H9 (cell line): ENCODE data around the gene FARP1. TPM values are rescaled to one million over a fixed set of nuclear protein-coding genes. Genes with fewer than 3 reads are reported as not detected.
A peak's percentile ranks its signal among the peaks of the same experiment; 100 is the strongest.

Source experiments
- DNase-seq: peaks from one replicate; pipeline ENCODE4 v3.0.0-alpha.2; 2017
- H2AFZ ChIP-seq: one replicate; pipeline ENCODE4 v1.6.1; 2013; ENCODE audit warnings: mild to moderate bottlenecking, low read length, control low read depth, moderate library complexity
- H2AK5ac ChIP-seq: 2 replicates; pipeline ENCODE4 v1.6.1; 2013; ENCODE audit warnings: low read length, control low read depth, mixed read lengths; ENCODE audit not compliant: insufficient read length
- H2BK120ac ChIP-seq: one replicate; pipeline ENCODE4 v1.6.1; 2013; ENCODE audit warnings: low read depth, mild to moderate bottlenecking, low read length, control low read depth, inconsistent platforms; ENCODE audit not compliant: poor library complexity, severe bottlenecking
- H2BK12ac ChIP-seq: 2 replicates; pipeline ENCODE4 v1.6.1; 2013; ENCODE audit warnings: low read length, control low read depth, mixed read lengths, low read depth; ENCODE audit not compliant: insufficient read length
- H2BK15ac ChIP-seq: 2 replicates; pipeline ENCODE4 v1.6.1; 2013; ENCODE audit warnings: low read depth, low read length, control low read depth
- H2BK20ac ChIP-seq: one replicate; pipeline ENCODE4 v1.6.1; 2013; ENCODE audit warnings: low read depth, mild to moderate bottlenecking, low read length, control low read depth, inconsistent platforms; ENCODE audit not compliant: poor library complexity, severe bottlenecking
- H2BK5ac ChIP-seq: 2 replicates; pipeline ENCODE4 v1.6.1; 2013; ENCODE audit warnings: low read length, control low read depth, mixed read lengths; ENCODE audit not compliant: insufficient read length
- H3K14ac ChIP-seq: 2 replicates; pipeline ENCODE4 v1.6.1; 2013; ENCODE audit warnings: low read length, control low read depth; ENCODE audit not compliant: insufficient read depth
- H3K18ac ChIP-seq: 2 replicates; pipeline ENCODE4 v1.6.1; 2013; ENCODE audit warnings: low read depth, mild to moderate bottlenecking, mixed read lengths, low read length, control low read depth; ENCODE audit not compliant: insufficient read length
- H3K23ac ChIP-seq: 2 replicates; pipeline ENCODE4 v1.6.1; 2013; ENCODE audit warnings: low read length, control low read depth, mixed read lengths, low read depth; ENCODE audit not compliant: insufficient read length
- H3K23me2 ChIP-seq: 2 replicates; pipeline ENCODE4 v1.6.1; 2013; ENCODE audit warnings: low read depth, mild to moderate bottlenecking, mixed read lengths, low read length, control low read depth; ENCODE audit not compliant: insufficient read length, poor library complexity, severe bottlenecking
- H3K27ac ChIP-seq: 2 replicates; pipeline ENCODE4 v1.5.1; 2013; ENCODE audit warnings: low read length, control low read depth, mixed read lengths, low read depth; ENCODE audit not compliant: insufficient read length
- H3K27me3 ChIP-seq: 2 replicates; pipeline ENCODE4 v1.6.1; 2013; ENCODE audit warnings: low read length, control low read depth, inconsistent platforms; ENCODE audit not compliant: insufficient read depth
- H3K4ac ChIP-seq: 2 replicates; pipeline ENCODE4 v1.6.1; 2013; ENCODE audit warnings: low read depth, mild to moderate bottlenecking, control low read depth, inconsistent platforms, low read length, moderate library complexity
- H3K4me1 ChIP-seq: 2 replicates; pipeline ENCODE4 v1.6.1; 2013; ENCODE audit warnings: low read length, control low read depth, inconsistent platforms; ENCODE audit not compliant: insufficient read depth
- H3K4me2 ChIP-seq: 2 replicates; pipeline ENCODE4 v1.6.1; 2013; ENCODE audit warnings: low read length, control low read depth, mixed read lengths; ENCODE audit not compliant: insufficient read length, insufficient read depth
- H3K56ac ChIP-seq: 2 replicates; pipeline ENCODE4 v1.6.1; 2013; ENCODE audit warnings: low read depth, mild to moderate bottlenecking, mixed read lengths, low read length, control low read depth; ENCODE audit not compliant: insufficient read length
- H3K79me1 ChIP-seq: 2 replicates; pipeline ENCODE4 v1.6.1; 2013; ENCODE audit warnings: low read depth, mild to moderate bottlenecking, moderate library complexity, low read length, control low read depth, inconsistent platforms; ENCODE audit not compliant: insufficient read depth, poor library complexity, severe bottlenecking
- H3K79me2 ChIP-seq: 2 replicates; pipeline ENCODE4 v1.6.1; 2013; ENCODE audit warnings: low read length, control low read depth, inconsistent platforms; ENCODE audit not compliant: insufficient read depth
- H3K9ac ChIP-seq: 2 replicates; pipeline ENCODE4 v1.6.1; 2013; ENCODE audit warnings: low read length, control low read depth, mixed read lengths; ENCODE audit not compliant: insufficient read length; ENCODE audit errors: extremely low read depth
- H3K9me3 ChIP-seq: one replicate; pipeline ENCODE4 v1.6.1; 2013; ENCODE audit warnings: low read depth, low read length, inconsistent platforms; ENCODE audit not compliant: control insufficient read depth
- H3T11ph ChIP-seq: one replicate; pipeline ENCODE4 v1.6.1; 2013; ENCODE audit warnings: mild to moderate bottlenecking, low read length, control low read depth, inconsistent platforms
- H4K20me1 ChIP-seq: one replicate; pipeline ENCODE4 v1.6.1; 2013; ENCODE audit not compliant: control insufficient read depth, insufficient read length, insufficient read depth
- H4K5ac ChIP-seq: 2 replicates; pipeline ENCODE4 v1.6.1; 2013; ENCODE audit warnings: low read depth, mild to moderate bottlenecking, mixed read lengths, low read length, control low read depth; ENCODE audit not compliant: insufficient read length
- H4K8ac ChIP-seq: replicated peaks from 2 replicates; pipeline ENCODE4 v1.6.1; 2013; ENCODE audit warnings: low read length, control low read depth, mixed read lengths, low read depth; ENCODE audit not compliant: insufficient read length
- H4K91ac ChIP-seq: 2 replicates; pipeline ENCODE4 v1.6.1; 2013; ENCODE audit warnings: low read depth, mild to moderate bottlenecking, moderate library complexity, mixed read lengths, low read length, control low read depth; ENCODE audit not compliant: insufficient read length
- H3K27ac Mint-ChIP-seq, 3 experiments: 2 replicates in 2 of 3; 3 replicates in 1 of 3; pipeline ENCODE4 v1.8.0; 2020 to 2021; ENCODE audit warnings: mixed read lengths in 3 of 3, mild to moderate bottlenecking in 1 of 3, moderate library complexity in 1 of 3
- H3K27me3 Mint-ChIP-seq: 2 replicates; pipeline ENCODE4 v1.8.0; 2021; ENCODE audit warnings: low read depth, mild to moderate bottlenecking, moderate library complexity, mixed read lengths
- H3K36me3 Mint-ChIP-seq, 3 experiments: 2 replicates in 2 of 3; 3 replicates in 1 of 3; pipeline ENCODE4 v1.8.0; 2020 to 2021; ENCODE audit warnings: low read depth in 3 of 3, mixed read lengths in 3 of 3; ENCODE audit not compliant: insufficient read depth in 1 of 3
- H3K4me1 Mint-ChIP-seq, 2 experiments: 2 replicates each; pipeline ENCODE4 v1.8.0; 2020; ENCODE audit warnings: mixed read lengths in 2 of 2
- H3K4me3 Mint-ChIP-seq, 2 experiments: 2 replicates in 1 of 2; 3 replicates in 1 of 2; pipeline ENCODE4 v1.8.0; 2020 to 2021; ENCODE audit warnings: mild to moderate bottlenecking in 2 of 2, mixed read lengths in 2 of 2, moderate library complexity in 1 of 2
- H3K9me3 Mint-ChIP-seq, 2 experiments: 2 replicates in 1 of 2; 3 replicates in 1 of 2; pipeline ENCODE4 v1.8.0; 2020; ENCODE audit warnings: mild to moderate bottlenecking in 2 of 2, mixed read lengths in 2 of 2, moderate library complexity in 1 of 2
- WGBS: extraction: QIAGEN DNeasy Blood & Tissue Kit; methylation state at CpG from one replicate; pipeline ENCODE4 v1.1.7; 2013; ENCODE audit warnings: missing lambda C conversion rate, low lambda C conversion rate, mixed read lengths; ENCODE audit not compliant: insufficient read length; ENCODE audit errors: extremely low coverage; 5-methylcytosine and 5-hydroxymethylcytosine counted together
- total RNA-seq: library from RNA; stranded (reverse); gene quantifications from 2 replicates; pipeline ENCODE4 v1.2.1, GENCODE V29; 2021
- TF ChIP-seq, protein P1 (sequence below): fragments of 200-600 bp; sonication (generic); conservative IDR thresholded peaks from 3 replicates; pipeline ENCODE4 v1.8.0; 2021; ENCODE audit warnings: antibody characterized with exemption, mild to moderate bottlenecking

FARP1 gene
- total RNA-seq, 1 experiment from 2014 or later: 95.9 TPM

DNA sequence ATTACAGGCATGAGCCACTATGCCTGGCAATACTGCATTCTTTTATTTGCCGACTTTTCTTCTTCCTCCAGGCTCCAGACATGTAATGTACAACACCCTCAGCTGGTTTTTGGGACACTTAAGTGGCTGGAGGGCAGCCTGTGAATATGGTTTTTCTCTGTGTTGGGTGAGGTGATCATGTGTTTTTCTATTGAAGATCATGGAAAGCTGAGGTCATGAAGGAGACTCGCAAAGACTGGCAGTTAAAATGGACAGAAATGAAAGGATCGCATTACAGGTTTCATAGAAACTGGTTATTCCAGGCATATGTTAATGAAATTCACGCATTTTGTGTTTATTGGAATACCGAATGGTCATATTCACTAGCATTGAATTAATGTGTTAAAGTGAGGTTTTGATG, 119.4 kb downstream of the FARP1 start:
- Histone ChIP-seq H3K23me2 (no peaks in the 10 kb centered on the region), H4K20me1 (no peaks in the 10 kb centered on the region), H3K27ac (no peak overlapping the region), H4K8ac (no peak overlapping the region), H2BK20ac (no peak overlapping the region), H3K9me3 (no peaks in the 10 kb centered on the region), H3K79me2 (no peaks in the 10 kb centered on the region; the same call in 1 of the 2 replicates), H3K9ac (no peak overlapping the region), H3K18ac (no peak overlapping the region), H3K4ac (no peak overlapping the region), H3K23ac (no peak overlapping the region), H3K56ac (no peak overlapping the region), H3K27me3 (no peaks in the 10 kb centered on the region), H4K91ac (no peak overlapping the region), H2BK15ac (no peak overlapping the region), H3K79me1 (no peaks in the 10 kb centered on the region), H3T11ph (no peak overlapping the region), H2BK120ac (no peak overlapping the region), H2BK12ac (no peak overlapping the region), H2AK5ac (no peak overlapping the region), H3K4me2 (no peak overlapping the region), H2BK5ac (no peak overlapping the region), H2AFZ (no peak overlapping the region), H4K5ac (no peak overlapping the region), H3K14ac (no peak overlapping the region), H3K4me1 (peaks cover 2% of the 10 kb centered on the region; the same call in 1 of the 2 replicates)
- Mint-ChIP-seq H3K9me3 (no peaks in the 10 kb centered on the region), H3K4me1 (peaks cover 20 to 33% of the 10 kb centered on the region in 2 experiments), H3K27ac (peak overlapping the region in 1 of 3 experiments; percentile 21; a peak in 1 of 7 replicates), H3K4me3 (no peak overlapping the region), H3K27me3 (no peaks in the 10 kb centered on the region), H3K36me3 (no peaks in the 10 kb centered on the region; a peak in 1 of 7 replicates)
- DNase-seq: no peak
- no CpG with 5 or more reads among the region's 5 CpGs for WGBS
- TF ChIP-seq, protein P1, sequence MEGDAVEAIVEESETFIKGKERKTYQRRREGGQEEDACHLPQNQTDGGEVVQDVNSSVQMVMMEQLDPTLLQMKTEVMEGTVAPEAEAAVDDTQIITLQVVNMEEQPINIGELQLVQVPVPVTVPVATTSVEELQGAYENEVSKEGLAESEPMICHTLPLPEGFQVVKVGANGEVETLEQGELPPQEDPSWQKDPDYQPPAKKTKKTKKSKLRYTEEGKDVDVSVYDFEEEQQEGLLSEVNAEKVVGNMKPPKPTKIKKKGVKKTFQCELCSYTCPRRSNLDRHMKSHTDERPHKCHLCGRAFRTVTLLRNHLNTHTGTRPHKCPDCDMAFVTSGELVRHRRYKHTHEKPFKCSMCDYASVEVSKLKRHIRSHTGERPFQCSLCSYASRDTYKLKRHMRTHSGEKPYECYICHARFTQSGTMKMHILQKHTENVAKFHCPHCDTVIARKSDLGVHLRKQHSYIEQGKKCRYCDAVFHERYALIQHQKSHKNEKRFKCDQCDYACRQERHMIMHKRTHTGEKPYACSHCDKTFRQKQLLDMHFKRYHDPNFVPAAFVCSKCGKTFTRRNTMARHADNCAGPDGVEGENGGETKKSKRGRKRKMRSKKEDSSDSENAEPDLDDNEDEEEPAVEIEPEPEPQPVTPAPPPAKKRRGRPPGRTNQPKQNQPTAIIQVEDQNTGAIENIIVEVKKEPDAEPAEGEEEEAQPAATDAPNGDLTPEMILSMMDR: no peak
